Suprapubic skin (tissue), 4 donors: ENCODE measurements around the gene IGF2BP3.

Experiments used
- CTCF ChIP-seq, 2 donors: fragments of 200-600 bp in 1 of 2; fragments of 450-650 bp in 1 of 2; sonication (generic) in 1 of 2; IDR thresholded peaks; one replicate each; pipeline ENCODE4 v1.5.1; 2016 to 2019; ENCODE audit warnings: antibody characterized with exemption in 2 of 2, mild to moderate bottlenecking in 1 of 2, moderate library complexity in 1 of 2
- EP300 ChIP-seq: sonication (generic); formaldehyde crosslinking; IDR thresholded peaks from one replicate; pipeline ENCODE4 v1.6.1; 2017; ENCODE audit warnings: antibody characterized with exemption
- POLR2AphosphoS5 ChIP-seq, 3 donors: sonication (generic); formaldehyde crosslinking; IDR thresholded peaks; one replicate each; pipeline ENCODE4 v1.6.1; 2017; ENCODE audit warnings: antibody characterized with exemption in 3 of 3

GRCh38 chr7:23469961-23470250 lies 385 bp downstream of the IGF2BP3 start:
- TF ChIP-seq POLR2AphosphoS5 (IDR thresholded peaks at IDR 0.05) (no peak), CTCF (IDR thresholded peaks at IDR 0.05) (no peak), EP300 (no peak)
